ENCODE data around the gene SPATC1L.

SPATC1L gene

GRCh38 chr21:46160907-46161632, 23.2 kb downstream of the SPATC1L start:
- DNase-seq, result no peak

GRCh38 chr21:46160657-46160906, 23.7 kb downstream of the SPATC1L start:
- DNase-seq, result no peak

- DNase-seq, result no peak
These were observed 24.2 kb downstream of the SPATC1L start for GRCh38 chr21:46159841-46160656.

GRCh38 chr21:46159390-46159789, 24.9 kb downstream of the SPATC1L start:
- no peak for DNase-seq

GRCh38 chr21:46158666-46159300, 25.5 kb downstream of the SPATC1L start:
- DNase-seq, result no peak

GRCh38 chr21:46157987-46158451, 26.2 kb downstream of the SPATC1L start:
- DNase-seq, result no peak

GRCh38 chr21:46157396-46157986, 26.8 kb downstream of the SPATC1L start:
- no peak for DNase-seq

- no peak for DNase-seq
These were observed 27.6 kb downstream of the SPATC1L start for GRCh38 chr21:46156678-46157077.

- DNase-seq, result no peak
These were observed 27.9 kb downstream of the SPATC1L start for GRCh38 chr21:46156378-46156645.

GRCh38 chr21:46155514-46156377, 28.5 kb downstream of the SPATC1L start, which contains the start of gene FTCD:
Gene FTCD, minus strand, starts transcription at chr21:46155579. Its CDS starts 56 bp downstream, at chr21:46155523.
- DNase-seq, result no peak

- DNase-seq, result no peak
These were observed 29.2 kb downstream of the SPATC1L start for GRCh38 chr21:46154955-46155513.

GRCh38 chr21:46154155-46154954, 29.9 kb downstream of the SPATC1L start:
- DNase-seq, result no peak

GRCh38 chr21:46153247-46154154, 30.8 kb downstream of the SPATC1L start:
- DNase-seq, result peak; percentile 22

- DNase-seq, result no peak
These were observed 31.4 kb downstream of the SPATC1L start for GRCh38 chr21:46152927-46153246.

GRCh38 chr21:46151989-46152926, 32.0 kb downstream of the SPATC1L start:
- DNase-seq, result peak; percentile 1

- no peak for DNase-seq
These were observed 32.8 kb downstream of the SPATC1L start for GRCh38 chr21:46151261-46151988.

- no peak for DNase-seq
These were observed 33.7 kb downstream of the SPATC1L start for GRCh38 chr21:46150491-46151121.

- DNase-seq, result no peak
These were observed 34.2 kb downstream of the SPATC1L start for GRCh38 chr21:46150073-46150472.
